Measurements from ENCODE around the gene KTN1.

KTN1 gene

GRCh38 chr14:55715889-55716288 lies 135.9 kb downstream of the KTN1 start:
- no peak for TF ChIP-seq CTCF (conservative IDR thresholded peaks at IDR 0.05)
- H3K27ac ChIP-seq = no peak overlapping the region

- no peak overlapping the region for H3K27ac ChIP-seq
These were observed 137.6 kb downstream of the KTN1 start for GRCh38 chr14:55717621-55718020.

GRCh38 chr14:55718551-55718950 lies 138.5 kb downstream of the KTN1 start:
- H3K27ac ChIP-seq = no peak overlapping the region
- no peak for TF ChIP-seq CTCF (conservative IDR thresholded peaks at IDR 0.05)

More at GRCh38 chr14:55717621-55718020, 137.6 kb downstream of the KTN1 start:
- TF ChIP-seq CTCF (conservative IDR thresholded peaks at IDR 0.05) = no peak

- no peak overlapping the region for H3K27ac ChIP-seq
- TF ChIP-seq CTCF (conservative IDR thresholded peaks at IDR 0.05) = no peak
These were observed 140.8 kb downstream of the KTN1 start for GRCh38 chr14:55720796-55721195.

- no peak overlapping the region for H3K27ac ChIP-seq
- TF ChIP-seq CTCF (conservative IDR thresholded peaks at IDR 0.05) = no peak
These were observed 141.3 kb downstream of the KTN1 start for GRCh38 chr14:55721353-55721752.

- no peak overlapping the region for H3K27ac ChIP-seq
- no peak for TF ChIP-seq CTCF (conservative IDR thresholded peaks at IDR 0.05)
These were observed 142.0 kb downstream of the KTN1 start for GRCh38 chr14:55722054-55722453.

- no peak overlapping the region for H3K27ac ChIP-seq
- no peak for TF ChIP-seq CTCF (conservative IDR thresholded peaks at IDR 0.05)
These were observed 144.7 kb downstream of the KTN1 start for GRCh38 chr14:55724736-55725135.
